Peyer's patch (tissue), 4 donors: ENCODE results near the gene TLN1. TPM values are rescaled to one million over a fixed set of nuclear protein-coding genes. Genes with fewer than 3 reads are reported as not detected.
A peak's percentile ranks its signal among the peaks of the same experiment; 100 is the strongest.

Source experiments
- DNase-seq, 3 donors: peaks; one replicate each; pipeline ENCODE4 v3.0.0-alpha.2; 2017 to 2019
- H3K27ac ChIP-seq, 4 donors: fragments of 200-600 bp; sonication (generic); one replicate each; pipeline ENCODE4 v1.5.1; 2016 to 2019
- H3K27me3 ChIP-seq, 2 donors: fragments of 200-600 bp; sonication (generic); one replicate each; pipeline ENCODE4 v1.5.1; 2019
- H3K36me3 ChIP-seq, 3 donors: fragments of 200-600 bp; sonication (generic); one replicate each; pipeline ENCODE4 v1.5.1; 2016 to 2019
- H3K4me1 ChIP-seq, 4 donors: fragments of 200-600 bp; sonication (generic); one replicate each; pipeline ENCODE4 v1.5.1; 2016 to 2019
- H3K4me3 ChIP-seq, 4 donors: fragments of 200-600 bp; sonication (generic); 1 replicate in 3 of 4; 2 replicates in 1 of 4; pipeline ENCODE4 v1.5.1; 2016 to 2019; ENCODE audit warnings: mild to moderate bottlenecking in 1 of 4
- H3K9me3 ChIP-seq, 4 donors: fragments of 200-600 bp; sonication (generic); one replicate each; pipeline ENCODE4 v1.5.1; 2016 to 2019; ENCODE audit warnings: mild to moderate bottlenecking in 1 of 4
- CTCF ChIP-seq, 6 experiments: fragments of 450-650 bp in 4 of 6; fragments of 200-600 bp in 2 of 6; sonication (generic) in 1 of 6; IDR thresholded peaks; one replicate each; pipeline ENCODE4 v1.5.1; 2017 to 2019; ENCODE audit warnings: antibody characterized with exemption in 6 of 6, mild to moderate bottlenecking in 3 of 6, moderate library complexity in 1 of 6
- POLR2A ChIP-seq, 2 donors: fragments of 450-650 bp; IDR thresholded peaks; one replicate each; pipeline ENCODE4 v1.5.1; 2017; ENCODE audit warnings: antibody characterized with exemption in 2 of 2, mild to moderate bottlenecking in 2 of 2, moderate library complexity in 2 of 2
- total RNA-seq, 4 donors: library from RNA; depleted of rRNA; stranded (reverse); fragments of >200 nt; gene quantifications; one replicate each; pipeline ENCODE4 v1.1.0, GENCODE V29; 2016

TLN1 gene
- total RNA-seq, 4 donors from 2014 or later, result 129 to 262 (median 188) TPM

DNA sequence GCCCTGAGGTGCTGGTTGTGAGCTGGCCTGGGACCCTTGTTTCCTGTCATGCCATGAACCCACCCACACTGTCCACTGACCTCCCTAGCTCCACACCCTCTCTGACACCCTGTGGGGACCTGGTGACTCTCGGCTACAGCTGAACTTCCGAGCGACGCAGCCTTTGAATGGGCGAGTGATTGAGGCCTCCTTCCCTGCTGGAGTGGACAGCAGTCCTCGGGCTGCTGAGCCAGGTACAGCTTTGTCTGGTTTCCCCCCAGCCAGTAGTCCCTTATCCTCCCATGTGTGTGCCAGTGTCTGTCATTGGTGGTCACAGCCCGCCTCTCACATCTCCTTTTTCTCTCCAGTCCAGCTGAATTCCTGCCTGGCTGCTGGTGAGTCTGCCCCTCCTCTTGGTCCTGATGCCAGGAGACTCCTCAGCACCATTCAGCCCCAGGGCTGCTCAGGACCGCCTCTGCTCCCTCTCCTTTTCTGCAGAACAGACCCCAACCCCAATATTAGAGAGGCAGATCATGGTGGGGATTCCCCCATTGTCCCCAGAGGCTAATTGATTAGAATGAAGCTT lies 52.1 kb downstream of the TLN1 start:
- no peak overlapping the region for H3K4me3 ChIP-seq
- no peak for TF ChIP-seq CTCF (IDR thresholded peaks at IDR 0.05)
- H3K36me3 ChIP-seq, result peaks cover 0 to under 1% (median 0%) of the 10 kb centered on the region in 3 donors
- H3K4me1 ChIP-seq, result peaks cover 0 to 12% (median 5%) of the 10 kb centered on the region in 4 donors
- no peaks in the 10 kb centered on the region for H3K9me3 ChIP-seq
- no peak for DNase-seq
- H3K27me3 ChIP-seq, result no peaks in the 10 kb centered on the region
- no peak overlapping the region for H3K27ac ChIP-seq

- no peaks in the 10 kb centered on the region for H3K36me3 ChIP-seq
- H3K27ac ChIP-seq, result no peak overlapping the region
- no peak for TF ChIP-seq POLR2A (IDR thresholded peaks at IDR 0.05)
- TF ChIP-seq CTCF (IDR thresholded peaks at IDR 0.05), result no peak
- no peak for DNase-seq
- H3K4me3 ChIP-seq, result no peak overlapping the region
- peaks cover 0 to 12% (median 5%) of the 10 kb centered on the region in 4 donors for H3K4me1 ChIP-seq
- H3K9me3 ChIP-seq, result no peaks in the 10 kb centered on the region
- no peaks in the 10 kb centered on the region for H3K27me3 ChIP-seq
These were observed 52.9 kb downstream of the TLN1 start for GRCh38 chr9:35679091-35679490.

DNA sequence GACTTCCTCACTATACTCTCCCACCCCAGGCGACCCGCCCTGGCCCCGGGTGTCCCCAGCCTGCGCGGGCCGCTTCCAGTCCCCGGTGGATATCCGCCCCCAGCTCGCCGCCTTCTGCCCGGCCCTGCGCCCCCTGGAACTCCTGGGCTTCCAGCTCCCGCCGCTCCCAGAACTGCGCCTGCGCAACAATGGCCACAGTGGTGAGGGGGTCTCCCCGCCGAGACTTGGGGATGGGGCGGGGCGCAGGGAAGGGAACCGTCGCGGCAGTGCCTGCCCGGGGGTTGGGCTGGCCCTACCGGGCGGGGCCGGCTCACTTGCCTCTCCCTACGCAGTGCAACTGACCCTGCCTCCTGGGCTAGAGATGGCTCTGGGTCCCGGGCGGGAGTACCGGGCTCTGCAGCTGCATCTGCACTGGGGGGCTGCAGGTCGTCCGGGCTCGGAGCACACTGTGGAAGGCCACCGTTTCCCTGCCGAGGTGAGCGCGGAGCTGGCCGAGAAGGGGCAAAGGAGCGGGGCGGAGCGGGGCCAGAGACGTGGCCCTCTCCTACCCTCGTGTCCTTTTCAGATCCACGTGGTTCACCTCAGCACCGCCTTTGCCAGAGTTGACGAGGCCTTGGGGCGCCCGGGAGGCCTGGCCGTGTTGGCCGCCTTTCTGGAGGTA lies 56.1 kb downstream of the TLN1 start:
- Histone ChIP-seq H3K27me3 (no peaks in the 10 kb centered on the region), H3K4me3 (peak overlapping the region; percentile 37 to 59 (median 48)), H3K4me1 (peaks cover 0 to 19% (median 5%) of the 10 kb centered on the region in 4 donors), H3K27ac (peak overlapping the region in 1 of 4 donors; percentile 39), H3K36me3 (no peaks in the 10 kb centered on the region), H3K9me3 (no peaks in the 10 kb centered on the region)
- no peak for TF ChIP-seq CTCF (IDR thresholded peaks at IDR 0.05)
- DNase-seq, result peak; percentile 36 to 62 (median 60)

- no peaks in the 10 kb centered on the region for H3K9me3 ChIP-seq
- no peaks in the 10 kb centered on the region for H3K27me3 ChIP-seq
- H3K27ac ChIP-seq, result no peak overlapping the region
- peaks cover 0 to 19% (median 5%) of the 10 kb centered on the region in 4 donors for H3K4me1 ChIP-seq
- no peak for DNase-seq
- no peak for TF ChIP-seq CTCF (IDR thresholded peaks at IDR 0.05)
- TF ChIP-seq POLR2A (IDR thresholded peaks at IDR 0.05), result no peak
- no peaks in the 10 kb centered on the region for H3K36me3 ChIP-seq
- H3K4me3 ChIP-seq, result peak overlapping the region; percentile 37 to 59 (median 48)
These were observed 56.8 kb downstream of the TLN1 start for GRCh38 chr9:35675204-35675603.

GRCh38 chr9:35674025-35674361 lies 58.0 kb downstream of the TLN1 start:
- Histone ChIP-seq H3K27ac (peak overlapping the region in 1 of 4 donors; percentile 56), H3K4me3 (no peak overlapping the region), H3K9me3 (no peaks in the 10 kb centered on the region), H3K4me1 (peaks cover 0 to 26% (median 6%) of the 10 kb centered on the region in 4 donors), H3K27me3 (no peaks in the 10 kb centered on the region), H3K36me3 (no peaks in the 10 kb centered on the region)
- no peak for DNase-seq
- TF ChIP-seq CTCF (IDR thresholded peaks at IDR 0.05), result no peak
- TF ChIP-seq POLR2A (IDR thresholded peaks at IDR 0.05), result no peak
